A549 (cell line): Measurements from ENCODE around the gene SLC22A23. TPM values are rescaled to one million over a fixed set of nuclear protein-coding genes. Genes with fewer than 3 reads are reported as not detected.

ENCODE experiments used
- ATAC-seq, 2 experiments: fragments of 200-7000 bp in 1 of 2; fragments of >200 bp in 1 of 2; cut with Nextera tagmentation in 1 of 2; cut with Tn5 transposase in 1 of 2; 3 replicates each; pipeline versions ENCODE4 v1.8.0 to v1.9.1; 2018 to 2020; ENCODE audit warnings: mild to moderate bottlenecking in 1 of 2, moderate library complexity in 1 of 2
- CTCF ChIA-PET: fragments of 300-600 bp; sonication (Branson Sonifier 250); formaldehyde crosslinking; extraction: SDS; loops from one replicate; lab custom pipeline; 2021; ENCODE audit warnings: antibody characterized with exemption, inconsistent platforms; lab: Yijun Ruan, JAX
- POLR2A ChIA-PET: fragments of 350-600 bp; formaldehyde crosslinking; extraction: SDS; loops from one replicate; lab custom pipeline; 2021; ENCODE audit warnings: antibody characterized with exemption, inconsistent platforms; lab: Yijun Ruan, JAX
- DNase-seq, 2 experiments: peaks; one replicate each; pipeline versions ENCODE4 v3.0.0 to v3.0.0-alpha.2; 2011 to 2016; ENCODE audit warnings: low read depth in 1 of 2, low spot score in 1 of 2
- FAIRE-seq: peaks from 2 replicates; lab custom pipeline; 2011; peaks lifted over from hg19 to GRCh38; lab: Jason Lieb, UNC
- H3K27ac ChIP-seq, 2 experiments: fragments of >200 bp; sonication (Bioruptor Twin); formaldehyde crosslinking; 3 replicates each; pipeline ENCODE4 v1.5.1; 2016 to 2017
- H3K4me1 ChIP-seq: fragments of >200 bp; sonication (Bioruptor Twin); formaldehyde crosslinking; 3 replicates; pipeline ENCODE4 v1.6.1; 2016
- H3K4me2 ChIP-seq: fragments of >200 bp; sonication (Bioruptor Twin); formaldehyde crosslinking; 3 replicates; pipeline ENCODE4 v1.6.1; 2016
- H3K4me3 ChIP-seq: fragments of >200 bp; sonication (Bioruptor Twin); formaldehyde crosslinking; 3 replicates; pipeline ENCODE4 v1.5.1; 2016
- H3K9me3 ChIP-seq: fragments of >200 bp; sonication (Bioruptor Twin); formaldehyde crosslinking; 3 replicates; pipeline ENCODE4 v1.6.1; 2016
- ATOH8 ChIP-seq: fragments of 250-450 bp; sonication (Bioruptor Pico); IDR thresholded peaks from 2 replicates; pipeline ENCODE4 v1.5.0; 2020; ENCODE audit warnings: low read depth, mild to moderate bottlenecking, moderate library complexity
- BCL3 ChIP-seq: fragments of >200 bp; sonication (Bioruptor Twin); formaldehyde crosslinking; IDR thresholded peaks from 3 replicates; pipeline ENCODE4 v1.6.1; 2016
- CBX8 ChIP-seq: fragments of 200-600 bp; sonication (generic); IDR thresholded peaks from 2 replicates; pipeline ENCODE4 v1.6.1; 2016
- EHF ChIP-seq: fragments of 250-450 bp; sonication (Bioruptor Pico); IDR thresholded peaks from 2 replicates; pipeline ENCODE4 v1.5.0; 2020; ENCODE audit warnings: mild to moderate bottlenecking
- FOSL2 ChIP-seq, 2 experiments: fragments of 450-650 bp in 1 of 2; fragments of >200 bp in 1 of 2; sonication (Bioruptor Twin) in 1 of 2; formaldehyde crosslinking; IDR thresholded peaks; 2 replicates each; pipeline versions ENCODE4 v1.5.0 to v1.6.1; 2016 to 2020; ENCODE audit warnings: mild to moderate bottlenecking in 1 of 2, moderate library complexity in 1 of 2
- HEYL ChIP-seq: fragments of 250-450 bp; sonication (Bioruptor Pico); IDR thresholded peaks from 2 replicates; pipeline ENCODE4 v1.8.0; 2021; ENCODE audit warnings: mild to moderate bottlenecking, moderate library complexity
- JUN ChIP-seq, 2 experiments: fragments of >200 bp; sonication (Bioruptor Twin); formaldehyde crosslinking; IDR thresholded peaks; 2 replicates in 1 of 2; 3 replicates in 1 of 2; pipeline ENCODE4 v1.6.1; 2016 to 2017
- MAFK ChIP-seq: fragments of 450-650 bp; IDR thresholded peaks from 2 replicates; pipeline ENCODE4 v1.6.1; 2014; ENCODE audit not compliant: partially characterized antibody
- MYC ChIP-seq: IDR thresholded peaks from 2 replicates; pipeline ENCODE4 v1.6.1; 2012; ENCODE audit warnings: mild to moderate bottlenecking, inconsistent platforms, low read length, improper control_type of control experiment, borderline replicate concordance
- NPAS2 ChIP-seq: fragments of 250-450 bp; sonication (Bioruptor Pico); IDR thresholded peaks from 2 replicates; pipeline ENCODE4 v1.8.0; 2022; ENCODE audit warnings: mild to moderate bottlenecking, moderate library complexity, borderline replicate concordance
- POLR2AphosphoS2 ChIP-seq: conservative IDR thresholded peaks from 2 replicates; pipeline ENCODE4 v1.6.1; 2012; ENCODE audit warnings: low read length, improper control_type of control experiment, inconsistent platforms
- SMC3 ChIP-seq: fragments of >200 bp; sonication (Bioruptor Twin); formaldehyde crosslinking; IDR thresholded peaks from 3 replicates; pipeline ENCODE4 v1.6.1; 2018; ENCODE audit warnings: inconsistent platforms
- TFCP2L1 ChIP-seq: fragments of 250-450 bp; sonication (Bioruptor Pico); IDR thresholded peaks from 2 replicates; pipeline ENCODE4 v1.5.0; 2021; ENCODE audit warnings: mild to moderate bottlenecking
- USF2 ChIP-seq: fragments of 450-650 bp; IDR thresholded peaks from 2 replicates; pipeline ENCODE4 v1.6.1; 2014; ENCODE audit warnings: antibody characterized with exemption
- ZC3H11A ChIP-seq: fragments of 450-650 bp; IDR thresholded peaks from 2 replicates; pipeline ENCODE4 v1.6.1; 2014; ENCODE audit warnings: antibody characterized with exemption, mild to moderate bottlenecking
- ZNF302 ChIP-seq: fragments of 250-450 bp; sonication (Bioruptor Pico); IDR thresholded peaks from 2 replicates; pipeline ENCODE4 v1.9.0; 2021; ENCODE audit warnings: inconsistent platforms, mild to moderate bottlenecking, moderate library complexity
- ZSCAN20 ChIP-seq: fragments of 250-450 bp; sonication (Bioruptor Pico); IDR thresholded peaks from 2 replicates; pipeline ENCODE4 v1.8.0; 2022; ENCODE audit warnings: mild to moderate bottlenecking, moderate library complexity
- WGBS: methylation state at CpG from one replicate; pipeline ENCODE4 v1.1.6; 2017; ENCODE audit errors: missing lambda C conversion rate; 5-methylcytosine and 5-hydroxymethylcytosine counted together
- polyA plus RNA-seq, 4 experiments: library from polyadenylated mRNA; depleted of rRNA in 3 of 4; stranded (reverse); fragments of >200 nt; fragmentation: RNase III in 1 of 4; extraction: RNeasy Plus Mini Kit Qiagen cat#74134 plus additional on column Dnase treatment in 1 of 4; gene quantifications; 2 replicates in 3 of 4; 3 replicates in 1 of 4; pipeline ENCODE4 v1.2.3, GENCODE V29; 2011 to 2017
- TF ChIP-seq, protein P1 (sequence below): fragments of >200 bp; sonication (Bioruptor Twin); formaldehyde crosslinking; IDR thresholded peaks from 3 replicates; pipeline ENCODE4 v1.5.1; 2016
- TF ChIP-seq, protein P2 (sequence below): fragments of 150-350 bp; IDR thresholded peaks from 2 replicates; pipeline ENCODE4 v1.6.1; 2014; ENCODE audit warnings: low read depth, mild to moderate bottlenecking, low read length
- TF ChIP-seq, protein P3 (sequence below): IDR thresholded peaks from 2 replicates; pipeline ENCODE4 v1.6.1; 2012

SLC22A23 gene
- polyA plus RNA-seq, 2 of the 4 experiments (the other 2 are of a cell fraction), result 4.4 to 6.2 TPM

- TF ChIP-seq EHF, result no peak
- TF ChIP-seq USF2, result no peak
These were observed 205.2 kb downstream of the SLC22A23 start (continued) for GRCh38 chr6:3251462-3252314.

GRCh38 chr6:3250231-3250675, 206.6 kb downstream of the SLC22A23 start:
- DNase-seq (no peak), ATAC-seq (no peak), FAIRE-seq (no peak)
- TF ChIP-seq, protein P1, sequence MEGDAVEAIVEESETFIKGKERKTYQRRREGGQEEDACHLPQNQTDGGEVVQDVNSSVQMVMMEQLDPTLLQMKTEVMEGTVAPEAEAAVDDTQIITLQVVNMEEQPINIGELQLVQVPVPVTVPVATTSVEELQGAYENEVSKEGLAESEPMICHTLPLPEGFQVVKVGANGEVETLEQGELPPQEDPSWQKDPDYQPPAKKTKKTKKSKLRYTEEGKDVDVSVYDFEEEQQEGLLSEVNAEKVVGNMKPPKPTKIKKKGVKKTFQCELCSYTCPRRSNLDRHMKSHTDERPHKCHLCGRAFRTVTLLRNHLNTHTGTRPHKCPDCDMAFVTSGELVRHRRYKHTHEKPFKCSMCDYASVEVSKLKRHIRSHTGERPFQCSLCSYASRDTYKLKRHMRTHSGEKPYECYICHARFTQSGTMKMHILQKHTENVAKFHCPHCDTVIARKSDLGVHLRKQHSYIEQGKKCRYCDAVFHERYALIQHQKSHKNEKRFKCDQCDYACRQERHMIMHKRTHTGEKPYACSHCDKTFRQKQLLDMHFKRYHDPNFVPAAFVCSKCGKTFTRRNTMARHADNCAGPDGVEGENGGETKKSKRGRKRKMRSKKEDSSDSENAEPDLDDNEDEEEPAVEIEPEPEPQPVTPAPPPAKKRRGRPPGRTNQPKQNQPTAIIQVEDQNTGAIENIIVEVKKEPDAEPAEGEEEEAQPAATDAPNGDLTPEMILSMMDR, result no peak
- TF ChIP-seq, protein P2, sequence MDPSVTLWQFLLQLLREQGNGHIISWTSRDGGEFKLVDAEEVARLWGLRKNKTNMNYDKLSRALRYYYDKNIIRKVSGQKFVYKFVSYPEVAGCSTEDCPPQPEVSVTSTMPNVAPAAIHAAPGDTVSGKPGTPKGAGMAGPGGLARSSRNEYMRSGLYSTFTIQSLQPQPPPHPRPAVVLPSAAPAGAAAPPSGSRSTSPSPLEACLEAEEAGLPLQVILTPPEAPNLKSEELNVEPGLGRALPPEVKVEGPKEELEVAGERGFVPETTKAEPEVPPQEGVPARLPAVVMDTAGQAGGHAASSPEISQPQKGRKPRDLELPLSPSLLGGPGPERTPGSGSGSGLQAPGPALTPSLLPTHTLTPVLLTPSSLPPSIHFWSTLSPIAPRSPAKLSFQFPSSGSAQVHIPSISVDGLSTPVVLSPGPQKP, result no peak
- no peak for TF ChIP-seq SMC3
- no peak for TF ChIP-seq USF2
- TF ChIP-seq ATOH8 (CRISPR knock-in tag), result no peak
- no peak for TF ChIP-seq HEYL (CRISPR knock-in tag)
- TF ChIP-seq CBX8, result no peak
- TF ChIP-seq ZNF302 (CRISPR knock-in tag), result no peak
- TF ChIP-seq MYC, result no peak
- no peak for TF ChIP-seq MAFK
- no peak for TF ChIP-seq BCL3
- no peak for TF ChIP-seq JUN (IDR thresholded peaks at IDR 0.05)
- TF ChIP-seq, protein P3, sequence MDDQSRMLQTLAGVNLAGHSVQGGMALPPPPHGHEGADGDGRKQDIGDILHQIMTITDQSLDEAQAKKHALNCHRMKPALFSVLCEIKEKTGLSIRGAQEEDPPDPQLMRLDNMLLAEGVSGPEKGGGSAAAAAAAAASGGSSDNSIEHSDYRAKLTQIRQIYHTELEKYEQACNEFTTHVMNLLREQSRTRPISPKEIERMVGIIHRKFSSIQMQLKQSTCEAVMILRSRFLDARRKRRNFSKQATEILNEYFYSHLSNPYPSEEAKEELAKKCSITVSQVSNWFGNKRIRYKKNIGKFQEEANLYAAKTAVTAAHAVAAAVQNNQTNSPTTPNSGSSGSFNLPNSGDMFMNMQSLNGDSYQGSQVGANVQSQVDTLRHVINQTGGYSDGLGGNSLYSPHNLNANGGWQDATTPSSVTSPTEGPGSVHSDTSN, result no peak
- TF ChIP-seq NPAS2 (CRISPR knock-in tag), result no peak
- TF ChIP-seq POLR2AphosphoS2, result no peak
- TF ChIP-seq ZC3H11A, result no peak
- TF ChIP-seq TFCP2L1, result no peak
- no peak for TF ChIP-seq FOSL2 (IDR thresholded peaks at IDR 0.05)
- no peak for TF ChIP-seq FOSL2 (CRISPR knock-in tag; IDR thresholded peaks at IDR 0.05)
- no peak for TF ChIP-seq ZSCAN20 (CRISPR knock-in tag)
- WGBS, result 85% methylated on average over 9 of the region's 9 CpGs
- Histone ChIP-seq H3K4me3 (no peak overlapping the region), H3K9me3 (no peaks in the 10 kb centered on the region), H3K4me1 (peaks cover 6% of the 10 kb centered on the region; the same call in 1 of the 3 replicates), H3K27ac (no peak overlapping the region), H3K4me2 (no peak overlapping the region)
- CTCF ChIA-PET, result interaction anchor here (0.9 to 6.8 kb wide), 10 partner anchors 12 to 125 kb away, joined by 4 to 54 read pairs (median 7); no protein-coding TSS in a partner anchor
- POLR2A ChIA-PET, result interaction anchor here (3.2 kb wide), 1 partner anchor 93 kb away, joined by 9 read pairs; the partner anchor contains the start of gene TUBB2A
